HepG2 (cell line): ENCODE data around the gene MBL2. TPM values are rescaled to one million over a fixed set of nuclear protein-coding genes. Genes with fewer than 3 reads are reported as not detected.

Experiments used
- CREB3 ChIP-seq: sonication (generic); formaldehyde crosslinking; IDR thresholded peaks from 2 replicates; pipeline ENCODE4 v1.5.0; 2020; ENCODE audit warnings: missing genetic modification reagents
- DRAP1 ChIP-seq: IDR thresholded peaks from 2 replicates; pipeline ENCODE4 v1.6.1; 2016; ENCODE audit warnings: missing genetic modification reagents, missing compliant biosample characterization
- MED13 ChIP-seq: sonication (generic); formaldehyde crosslinking; IDR thresholded peaks from 2 replicates; pipeline ENCODE4 v1.5.0; 2020; ENCODE audit warnings: missing genetic modification reagents
- MYPOP ChIP-seq: sonication (generic); formaldehyde crosslinking; IDR thresholded peaks from 2 replicates; pipeline ENCODE4 v1.8.1; 2023; ENCODE audit warnings: mild to moderate bottlenecking, moderate library complexity, missing genetic modification reagents
- NCOA1 ChIP-seq: sonication (generic); formaldehyde crosslinking; IDR thresholded peaks from 2 replicates; pipeline ENCODE4 v1.9.0; 2021; ENCODE audit warnings: missing genetic modification reagents
- NFATC3 ChIP-seq: sonication (generic); formaldehyde crosslinking; IDR thresholded peaks from 2 replicates; pipeline ENCODE4 v1.5.1; 2020; ENCODE audit warnings: mild to moderate bottlenecking, missing genetic modification reagents
- NR2F2 ChIP-seq: IDR thresholded peaks from 2 replicates; pipeline ENCODE4 v1.6.1; 2012; ENCODE audit warnings: low read depth, inconsistent platforms, borderline replicate concordance
- PHF20 ChIP-seq: sonication (generic); formaldehyde crosslinking; IDR thresholded peaks from 2 replicates; pipeline ENCODE4 v1.5.0; 2020; ENCODE audit warnings: mild to moderate bottlenecking, missing genetic modification reagents
- RCOR2 ChIP-seq: IDR thresholded peaks from 2 replicates; pipeline ENCODE4 v1.6.1; 2016; ENCODE audit warnings: missing biosample characterization, missing genetic modification reagents
- SOX13 ChIP-seq, 3 experiments: fragments of 450-650 bp in 1 of 3; sonication (generic) in 1 of 3; formaldehyde crosslinking in 1 of 3; IDR thresholded peaks in 2 of 3; conservative IDR thresholded peaks in 1 of 3; 2 replicates each; pipeline versions ENCODE4 v1.5.0 to v1.6.1; 2016 to 2020; ENCODE audit warnings: antibody characterized with exemption in 1 of 3, mild to moderate bottlenecking in 1 of 3, missing compliant biosample characterization in 1 of 3, missing genetic modification reagents in 1 of 3, moderate library complexity in 1 of 3
- STAG1 ChIP-seq: sonication (generic); formaldehyde crosslinking; IDR thresholded peaks from 2 replicates; pipeline ENCODE4 v1.4.0; 2020; ENCODE audit warnings: missing genetic modification reagents
- TARDBP ChIP-seq: sonication (generic); formaldehyde crosslinking; IDR thresholded peaks from 2 replicates; pipeline ENCODE4 v1.8.0; 2022; ENCODE audit warnings: mild to moderate bottlenecking, missing genetic modification reagents
- TRAFD1 ChIP-seq: sonication (generic); formaldehyde crosslinking; IDR thresholded peaks from 2 replicates; pipeline ENCODE4 v1.5.1; 2020; ENCODE audit warnings: missing genetic modification reagents, mild to moderate bottlenecking, borderline replicate concordance
- ZNF317 ChIP-seq: sonication (generic); formaldehyde crosslinking; IDR thresholded peaks from 2 replicates; pipeline ENCODE4 v1.5.0; 2020; ENCODE audit warnings: mild to moderate bottlenecking, missing genetic modification reagents
- ZNF614 ChIP-seq: IDR thresholded peaks from 2 replicates; pipeline ENCODE4 v1.6.1; 2018; ENCODE audit warnings: missing biosample characterization, missing genetic modification reagents, inconsistent platforms, borderline replicate concordance
- ZNF746 ChIP-seq: sonication (generic); formaldehyde crosslinking; IDR thresholded peaks from 2 replicates; pipeline ENCODE4 v1.8.0; 2022; ENCODE audit warnings: mild to moderate bottlenecking, missing genetic modification reagents
- ZNF850 ChIP-seq: sonication (generic); formaldehyde crosslinking; conservative IDR thresholded peaks from 2 replicates; pipeline ENCODE4 v1.9.0; 2021; ENCODE audit warnings: mild to moderate bottlenecking, missing genetic modification reagents
- polyA plus RNA-seq, 8 experiments: library from polyadenylated mRNA; depleted of rRNA in 3 of 8; stranded (reverse) in 7 of 8; unstranded in 1 of 8; fragments of >200 nt; fragmentation: Illumina TruSeq in 4 of 8; extraction: Trizol in 4 of 8; gene quantifications; 2 replicates each; pipeline versions ENCODE4 v1.2.1 to v1.2.3, GENCODE V29; 2011 to 2016; ENCODE audit warnings: low read depth in 4 of 8, missing spikeins in 1 of 8, mixed read lengths in 1 of 8; ENCODE audit not compliant: insufficient read depth in 1 of 8
- total RNA-seq, 5 experiments: library from RNA; depleted of rRNA; stranded (reverse); fragments of >200 nt; fragmentation: Illumina TruSeq; extraction: Trizol; gene quantifications; 2 replicates each; pipeline ENCODE4 v1.2.3, GENCODE V29; 2016; ENCODE audit warnings: low read depth in 1 of 5
- TF ChIP-seq, protein P1 (sequence below): sonication (generic); formaldehyde crosslinking; conservative IDR thresholded peaks from 2 replicates; pipeline ENCODE4 v1.4.0; 2020; ENCODE audit warnings: missing genetic modification reagents
- TF ChIP-seq, protein P2 (sequence below): sonication (generic); formaldehyde crosslinking; IDR thresholded peaks from 2 replicates; pipeline ENCODE4 v1.4.0; 2020; ENCODE audit warnings: missing genetic modification reagents
- TF ChIP-seq, protein P3 (sequence below): sonication (generic); formaldehyde crosslinking; IDR thresholded peaks from 2 replicates; pipeline ENCODE4 v1.9.0; 2021; ENCODE audit warnings: missing genetic modification reagents, borderline replicate concordance

The MBL2 gene
- total and polyA plus RNA-seq, 2 of the 13 experiments (the other 11 are each of a cell fraction or from before 2014, with no cell fraction given) = 9.6 to 16.2 TPM

DNA sequence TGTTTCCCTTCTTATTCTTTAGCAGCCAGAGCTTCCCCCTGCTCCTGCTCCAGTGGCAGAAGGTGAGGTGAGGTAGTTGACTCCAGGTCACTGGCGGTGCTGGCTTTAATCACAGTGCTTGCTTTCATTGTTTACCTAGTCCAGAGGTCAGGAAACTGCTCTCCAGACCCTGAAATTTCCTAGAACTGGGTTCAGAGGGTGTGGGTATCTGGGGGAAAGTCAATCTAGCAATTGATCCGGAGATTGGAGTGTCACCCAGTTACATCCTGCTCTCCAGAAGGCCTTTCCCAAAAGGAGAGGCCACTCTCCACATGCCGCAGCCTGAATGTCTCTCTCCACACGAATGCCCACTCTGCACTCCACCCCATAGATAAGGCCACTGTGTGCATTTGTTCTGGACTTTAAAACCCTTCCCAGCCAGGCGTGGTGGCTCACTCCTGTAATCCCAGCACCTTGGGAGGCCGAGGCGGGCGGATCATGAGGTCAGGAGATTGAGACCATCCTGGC is 2.1 kb upstream of the MBL2 start (continued):
- peak; percentile 87; the same call in 1 of the 2 replicates for TF ChIP-seq ZNF614
- TF ChIP-seq MYPOP (CRISPR knock-in tag) = 0 out of 2 replicates have a peak, but pooled peaks have one; percentile 45
- TF ChIP-seq STAG1 (CRISPR knock-in tag) = peak; percentile 16; the same call in 1 of the 2 replicates
- TF ChIP-seq NFATC3 (CRISPR knock-in tag) = no peak
- TF ChIP-seq ZNF850 = no peak
- TF ChIP-seq, protein P1, sequence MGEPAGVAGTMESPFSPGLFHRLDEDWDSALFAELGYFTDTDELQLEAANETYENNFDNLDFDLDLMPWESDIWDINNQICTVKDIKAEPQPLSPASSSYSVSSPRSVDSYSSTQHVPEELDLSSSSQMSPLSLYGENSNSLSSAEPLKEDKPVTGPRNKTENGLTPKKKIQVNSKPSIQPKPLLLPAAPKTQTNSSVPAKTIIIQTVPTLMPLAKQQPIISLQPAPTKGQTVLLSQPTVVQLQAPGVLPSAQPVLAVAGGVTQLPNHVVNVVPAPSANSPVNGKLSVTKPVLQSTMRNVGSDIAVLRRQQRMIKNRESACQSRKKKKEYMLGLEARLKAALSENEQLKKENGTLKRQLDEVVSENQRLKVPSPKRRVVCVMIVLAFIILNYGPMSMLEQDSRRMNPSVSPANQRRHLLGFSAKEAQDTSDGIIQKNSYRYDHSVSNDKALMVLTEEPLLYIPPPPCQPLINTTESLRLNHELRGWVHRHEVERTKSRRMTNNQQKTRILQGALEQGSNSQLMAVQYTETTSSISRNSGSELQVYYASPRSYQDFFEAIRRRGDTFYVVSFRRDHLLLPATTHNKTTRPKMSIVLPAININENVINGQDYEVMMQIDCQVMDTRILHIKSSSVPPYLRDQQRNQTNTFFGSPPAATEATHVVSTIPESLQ = no peak
- TF ChIP-seq, protein P2, sequence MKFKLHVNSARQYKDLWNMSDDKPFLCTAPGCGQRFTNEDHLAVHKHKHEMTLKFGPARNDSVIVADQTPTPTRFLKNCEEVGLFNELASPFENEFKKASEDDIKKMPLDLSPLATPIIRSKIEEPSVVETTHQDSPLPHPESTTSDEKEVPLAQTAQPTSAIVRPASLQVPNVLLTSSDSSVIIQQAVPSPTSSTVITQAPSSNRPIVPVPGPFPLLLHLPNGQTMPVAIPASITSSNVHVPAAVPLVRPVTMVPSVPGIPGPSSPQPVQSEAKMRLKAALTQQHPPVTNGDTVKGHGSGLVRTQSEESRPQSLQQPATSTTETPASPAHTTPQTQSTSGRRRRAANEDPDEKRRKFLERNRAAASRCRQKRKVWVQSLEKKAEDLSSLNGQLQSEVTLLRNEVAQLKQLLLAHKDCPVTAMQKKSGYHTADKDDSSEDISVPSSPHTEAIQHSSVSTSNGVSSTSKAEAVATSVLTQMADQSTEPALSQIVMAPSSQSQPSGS (CRISPR knock-in tag) = peak; percentile 74
- TF ChIP-seq TARDBP (CRISPR knock-in tag) = peak; percentile 90; the same call in 1 of the 2 replicates
- TF ChIP-seq ZNF746 (CRISPR knock-in tag) = peak; percentile 87; the same call in 1 of the 2 replicates
- peak; percentile 85 for TF ChIP-seq RCOR2 (CRISPR knock-in tag)
- TF ChIP-seq SOX13 (IDR thresholded peaks at IDR 0.05) = peak; percentile 76; the same call in 1 of the 2 replicates
- peak in 1 of 2 experiments; percentile 92; a peak in 2 of 4 replicates for TF ChIP-seq SOX13 (CRISPR knock-in tag; conservative IDR thresholded peaks at IDR 0.05 in 1 of 2, IDR thresholded peaks at IDR 0.05 in 1 of 2)
- TF ChIP-seq MED13 (CRISPR knock-in tag) = peak; percentile 99
- TF ChIP-seq NCOA1 (CRISPR knock-in tag) = peak; percentile 99
- TF ChIP-seq, protein P3, sequence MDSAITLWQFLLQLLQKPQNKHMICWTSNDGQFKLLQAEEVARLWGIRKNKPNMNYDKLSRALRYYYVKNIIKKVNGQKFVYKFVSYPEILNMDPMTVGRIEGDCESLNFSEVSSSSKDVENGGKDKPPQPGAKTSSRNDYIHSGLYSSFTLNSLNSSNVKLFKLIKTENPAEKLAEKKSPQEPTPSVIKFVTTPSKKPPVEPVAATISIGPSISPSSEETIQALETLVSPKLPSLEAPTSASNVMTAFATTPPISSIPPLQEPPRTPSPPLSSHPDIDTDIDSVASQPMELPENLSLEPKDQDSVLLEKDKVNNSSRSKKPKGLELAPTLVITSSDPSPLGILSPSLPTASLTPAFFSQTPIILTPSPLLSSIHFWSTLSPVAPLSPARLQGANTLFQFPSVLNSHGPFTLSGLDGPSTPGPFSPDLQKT (CRISPR knock-in tag) = no peak
- TF ChIP-seq CREB3 (CRISPR knock-in tag) = no peak
- peak; percentile 77 for TF ChIP-seq DRAP1
- peak; percentile 61; the same call in 1 of the 2 replicates for TF ChIP-seq ZNF317 (CRISPR knock-in tag)
- no peak for TF ChIP-seq TRAFD1 (CRISPR knock-in tag)
- TF ChIP-seq PHF20 (CRISPR knock-in tag) = no peak
- peak; percentile 99 for TF ChIP-seq NR2F2
